Osteoblast (primary cell): ENCODE data around the gene NOP16. TPM values are rescaled to one million over a fixed set of nuclear protein-coding genes. Genes with fewer than 3 reads are reported as not detected.
A peak's percentile ranks its signal among the peaks of the same experiment; 100 is the strongest.

Experiments
- DNase-seq: peaks from one replicate; pipeline ENCODE4 v3.0.0; 2011; ENCODE audit warnings: low spot score, mixed read lengths; ENCODE audit not compliant: insufficient read length; ENCODE audit errors: missing footprints
- H2AFZ ChIP-seq: 2 replicates; pipeline ENCODE4 v1.6.0; 2011; ENCODE audit warnings: mild to moderate bottlenecking, low read length
- H3K27ac ChIP-seq: 2 replicates; pipeline ENCODE4 v1.5.1; 2011; ENCODE audit warnings: mild to moderate bottlenecking, low read depth, low read length, moderate library complexity
- H3K27me3 ChIP-seq: 2 replicates; pipeline ENCODE4 v1.6.0; 2012; ENCODE audit warnings: mild to moderate bottlenecking, control low read depth, inconsistent platforms, low read length, moderate library complexity; ENCODE audit not compliant: insufficient read depth
- H3K36me3 ChIP-seq: 2 replicates; pipeline ENCODE4 v1.5.1; 2011; ENCODE audit warnings: mild to moderate bottlenecking, low read length, control low read depth, moderate library complexity; ENCODE audit not compliant: insufficient read depth
- H3K4me1 ChIP-seq: 2 replicates; pipeline ENCODE4 v1.5.1; 2011; ENCODE audit warnings: mild to moderate bottlenecking, low read length, control low read depth, moderate library complexity; ENCODE audit not compliant: insufficient read depth
- H3K4me2 ChIP-seq: 2 replicates; pipeline ENCODE4 v1.6.0; 2011; ENCODE audit warnings: mild to moderate bottlenecking, low read length; ENCODE audit not compliant: insufficient read depth
- H3K4me3 ChIP-seq: fragments of 200-600 bp; sonication (generic); 3 replicates; pipeline ENCODE4 v1.5.1; 2012; ENCODE audit warnings: mild to moderate bottlenecking, low read length, inconsistent platforms; ENCODE audit not compliant: insufficient read depth
- H3K79me2 ChIP-seq: 2 replicates; pipeline ENCODE4 v1.6.0; 2012; ENCODE audit warnings: mild to moderate bottlenecking, low read length, control low read depth, inconsistent platforms; ENCODE audit not compliant: insufficient read depth
- H3K9me3 ChIP-seq: 2 replicates; pipeline ENCODE4 v1.5.1; 2011; ENCODE audit warnings: low read depth, low read length, control low read depth
- H4K20me1 ChIP-seq: 2 replicates; pipeline ENCODE4 v1.6.0; 2012; ENCODE audit warnings: mild to moderate bottlenecking, low read length, control low read depth; ENCODE audit not compliant: insufficient read depth
- CTCF ChIP-seq: IDR thresholded peaks from 2 replicates; pipeline ENCODE4 v1.5.1; 2011; ENCODE audit warnings: mild to moderate bottlenecking, low read depth, low read length, moderate library complexity; ENCODE audit errors: extremely low read depth
- total RNA-seq: library from RNA; depleted of rRNA; stranded (reverse); fragments of >200 nt; gene quantifications from 2 replicates; pipeline ENCODE4 v1.2.3, GENCODE V29; 2012

The NOP16 gene
- total RNA-seq, 1 donor, result 8.0 TPM

GRCh38 chr5:176427971-176428370, 39.6 kb upstream of the NOP16 start:
- H2AFZ ChIP-seq, result no peak overlapping the region
- H3K27ac ChIP-seq, result no peak overlapping the region
- H3K4me2 ChIP-seq, result no peak overlapping the region
- peak; percentile 82 for DNase-seq
- no peaks in the 10 kb centered on the region for H4K20me1 ChIP-seq
- H3K79me2 ChIP-seq, result no peaks in the 10 kb centered on the region
- no peak overlapping the region for H3K4me3 ChIP-seq
- peaks cover 4% of the 10 kb centered on the region for H3K27me3 ChIP-seq
- no peak for TF ChIP-seq CTCF
- no peaks in the 10 kb centered on the region for H3K4me1 ChIP-seq
- no peaks in the 10 kb centered on the region for H3K36me3 ChIP-seq
- H3K9me3 ChIP-seq, result no peaks in the 10 kb centered on the region

- no peak for TF ChIP-seq CTCF
- H4K20me1 ChIP-seq, result no peaks in the 10 kb centered on the region
- no peak overlapping the region for H3K4me2 ChIP-seq
- no peak overlapping the region for H3K27ac ChIP-seq
- H3K36me3 ChIP-seq, result no peaks in the 10 kb centered on the region
- no peak overlapping the region for H3K4me3 ChIP-seq
- DNase-seq, result no peak
- H3K79me2 ChIP-seq, result no peaks in the 10 kb centered on the region
- H3K9me3 ChIP-seq, result no peaks in the 10 kb centered on the region
- H3K4me1 ChIP-seq, result no peaks in the 10 kb centered on the region
- H2AFZ ChIP-seq, result no peak overlapping the region
- peaks cover 4% of the 10 kb centered on the region for H3K27me3 ChIP-seq
Measured at GRCh38 chr5:176426876-176427275, 38.5 kb upstream of the NOP16 start.

- Histone ChIP-seq H3K79me2 (no peaks in the 10 kb centered on the region), H2AFZ (no peak overlapping the region), H3K4me2 (no peak overlapping the region), H3K36me3 (no peaks in the 10 kb centered on the region), H4K20me1 (no peaks in the 10 kb centered on the region), H3K27ac (no peak overlapping the region), H3K9me3 (no peaks in the 10 kb centered on the region), H3K4me1 (no peaks in the 10 kb centered on the region), H3K4me3 (no peak overlapping the region), H3K27me3 (peaks cover 10% of the 10 kb centered on the region)
- no peak for DNase-seq
- no peak for TF ChIP-seq CTCF
Measured at GRCh38 chr5:176425791-176426190, 37.4 kb upstream of the NOP16 start.

- Histone ChIP-seq H3K27me3 (peaks cover 14% of the 10 kb centered on the region), H3K4me1 (no peaks in the 10 kb centered on the region), H2AFZ (no peak overlapping the region), H4K20me1 (no peaks in the 10 kb centered on the region), H3K27ac (no peak overlapping the region), H3K4me3 (no peak overlapping the region), H3K79me2 (no peaks in the 10 kb centered on the region), H3K9me3 (no peaks in the 10 kb centered on the region), H3K36me3 (no peaks in the 10 kb centered on the region), H3K4me2 (no peak overlapping the region)
- no peak for TF ChIP-seq CTCF
- DNase-seq, result no peak
Measured at GRCh38 chr5:176425138-176425537, 36.7 kb upstream of the NOP16 start.
